CD4-positive, alpha-beta T cell (primary cell): Measurements from ENCODE around the gene GFM1. TPM values are rescaled to one million over a fixed set of nuclear protein-coding genes. Genes with fewer than 3 reads are reported as not detected.
A peak's percentile ranks its signal among the peaks of the same experiment; 100 is the strongest.

ENCODE experiments used
- ATAC-seq: fragments of 200-7000 bp; cut with Tn5 transposase; one replicate; pipeline ENCODE4 v1.10.0; 2022; ENCODE audit warnings: mild to moderate bottlenecking; ENCODE audit not compliant: poor library complexity
- CTCF ChIA-PET: fragments of 350-600 bp; sonication (Branson Sonifier 250); formaldehyde crosslinking; loops from one replicate; lab custom pipeline; 2021; ENCODE audit warnings: antibody characterized with exemption, inconsistent platforms; lab: Charles Lee
- POLR2A ChIA-PET: fragments of 350-600 bp; sonication (Branson Sonifier 250); formaldehyde crosslinking; loops from one replicate; lab custom pipeline; 2021; ENCODE audit warnings: antibody characterized with exemption, inconsistent platforms; lab: Charles Lee
- DNase-seq, 14 experiments: peaks; one replicate each; pipeline ENCODE4 v3.0.0-alpha.2; 2013 to 2020; ENCODE audit warnings: mixed read lengths in 2 of 14
- H3K27ac ChIP-seq, 2 donors: one replicate each; pipeline versions ENCODE4 v1.5.1 to v1.7.0; 2013; ENCODE audit warnings: low read length in 2 of 2, low read depth in 1 of 2, mild to moderate bottlenecking in 1 of 2
- H3K27me3 ChIP-seq, 2 experiments: 1 replicate in 1 of 2; 2 replicates in 1 of 2; pipeline versions ENCODE4 v1.6.1 to v1.7.0; 2013; ENCODE audit warnings: low read length in 2 of 2, control low read depth in 1 of 2, mild to moderate bottlenecking in 1 of 2, moderate library complexity in 1 of 2; ENCODE audit not compliant: insufficient read depth in 2 of 2, control insufficient read depth in 1 of 2
- H3K36me3 ChIP-seq: one replicate; pipeline ENCODE4 v1.6.1; 2013; ENCODE audit warnings: low read length, control low read depth; ENCODE audit not compliant: insufficient read depth
- H3K4me1 ChIP-seq: one replicate; pipeline ENCODE4 v1.6.1; 2013; ENCODE audit warnings: low read length, control low read depth; ENCODE audit not compliant: insufficient read depth
- H3K4me3 ChIP-seq: one replicate; pipeline ENCODE4 v1.5.1; 2013; ENCODE audit warnings: mild to moderate bottlenecking, low read length, moderate library complexity
- H3K9me3 ChIP-seq, 2 experiments: 1 replicate in 1 of 2; 2 replicates in 1 of 2; pipeline versions ENCODE4 v1.6.1 to v1.7.0; 2013; ENCODE audit warnings: low read length in 2 of 2, mild to moderate bottlenecking in 2 of 2, control low read depth in 1 of 2, moderate library complexity in 1 of 2; ENCODE audit not compliant: control insufficient read depth in 1 of 2, insufficient read depth in 1 of 2
- H3K27ac Mint-ChIP-seq: one replicate; pipeline ENCODE4 v1.8.0; 2020; ENCODE audit warnings: mixed read lengths
- H3K27me3 Mint-ChIP-seq: one replicate; pipeline ENCODE4 v1.8.0; 2021; ENCODE audit warnings: mixed read lengths
- H3K36me3 Mint-ChIP-seq: one replicate; pipeline ENCODE4 v1.8.0; 2021; ENCODE audit warnings: low read depth, mixed read lengths
- H3K4me1 Mint-ChIP-seq: one replicate; pipeline ENCODE4 v1.8.0; 2021; ENCODE audit warnings: low read depth, mixed read lengths
- H3K4me3 Mint-ChIP-seq: one replicate; pipeline ENCODE4 v1.8.0; 2020; ENCODE audit warnings: mild to moderate bottlenecking, mixed read lengths
- H3K9me3 Mint-ChIP-seq: one replicate; pipeline ENCODE4 v1.8.0; 2020; ENCODE audit warnings: mixed read lengths
- CTCF ChIP-seq: fragments of 200-600 bp; IDR thresholded peaks from one replicate; pipeline ENCODE4 v1.8.0; 2022; ENCODE audit warnings: antibody characterized with exemption, mild to moderate bottlenecking
- intact Hi-C, 2 experiments: fragments of 100-400 bp; cut with DNase I in 1 of 2; cut with micrococcal nuclease in 1 of 2; formaldehyde crosslinking; loops; one replicate each; pipeline versions ENCODE4 v1.15.1 to v1.9.0; 2023 to 2025; cut with DNase I, micrococcal nuclease
- total RNA-seq, 174 experiments: library from RNA in 2 of 174; stranded (reverse) in 2 of 174; gene quantifications; one replicate each; pipeline ENCODE4 v1.2.3 and lab custom pipeline; 2021 to 2026

Gene GFM1
- total RNA-seq, 2 experiments from 2014 or later = 27.5 to 29.4 TPM

DNA sequence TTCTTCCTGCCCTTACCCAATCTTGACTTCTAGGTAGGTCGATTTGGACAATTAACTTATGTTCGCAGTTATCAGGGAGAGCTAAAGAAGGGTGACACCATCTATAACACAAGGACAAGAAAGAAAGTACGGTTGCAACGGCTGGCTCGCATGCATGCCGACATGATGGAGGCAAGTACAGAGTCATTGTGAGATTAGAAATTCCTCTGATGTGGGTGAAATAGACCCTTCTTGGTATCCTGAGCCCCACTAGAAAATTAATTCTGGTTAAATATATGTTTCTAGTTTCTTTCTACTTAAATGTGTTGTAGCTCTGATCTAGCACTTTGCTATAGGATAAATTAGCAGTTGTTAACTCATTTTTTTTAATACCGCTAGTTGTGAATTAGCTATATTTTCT, 14.6 kb downstream of the GFM1 start:
- POLR2A ChIA-PET = interaction anchor here (1.3 to 2.0 kb wide), 5 partner anchors 14 to 142 kb away, joined by 5 to 12 read pairs (median 8); partner anchors contain the start of genes GFM1, LXN and MFSD1
- Mint-ChIP-seq H3K9me3 (no peaks in the 10 kb centered on the region), H3K36me3 (peaks cover 90% of the 10 kb centered on the region)

DNA sequence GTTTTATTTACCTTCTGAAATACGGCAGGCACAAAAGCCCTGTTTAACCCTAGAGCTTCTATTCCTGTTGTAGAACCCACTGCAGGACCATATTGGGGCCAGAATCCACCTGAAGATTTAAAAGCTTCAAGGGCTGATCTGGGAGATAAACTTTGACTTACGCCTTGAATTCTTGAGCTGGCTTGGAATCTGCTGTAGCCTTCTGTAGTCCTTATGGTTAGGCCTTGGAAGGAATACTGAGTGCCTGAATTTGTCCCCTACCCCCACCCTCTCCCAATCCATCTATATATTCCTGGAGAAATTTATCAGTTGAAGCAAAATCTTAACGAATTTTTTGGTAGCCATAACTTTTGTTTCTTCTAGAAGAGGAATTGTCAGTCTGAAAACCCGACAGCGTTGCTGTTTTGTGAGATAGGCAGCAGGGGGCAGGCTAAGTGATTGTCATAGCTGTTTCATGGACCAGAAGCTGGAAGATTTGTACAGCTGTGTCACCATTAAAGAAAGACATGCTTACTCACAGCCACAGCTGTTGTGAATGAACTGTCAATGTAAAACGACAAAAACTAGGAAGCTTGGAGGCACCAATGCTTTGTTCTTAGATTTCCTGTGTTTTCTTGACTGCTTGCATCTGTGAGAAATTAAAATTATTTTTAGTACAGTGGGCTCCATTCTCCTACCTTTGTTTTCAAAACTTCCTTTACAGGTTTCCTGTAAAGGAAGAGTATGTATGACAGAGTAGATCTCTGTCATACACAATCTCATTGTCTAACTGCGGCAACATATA, 15.3 kb downstream of the GFM1 start:
- DNase-seq (peak; percentile 10 to 71 (median 35)), ATAC-seq (peak; percentile 88)
- intact Hi-C loops = loop anchor here (1.0 to 5.0 kb wide), 2 partner anchors 132 to 133 kb away; no protein-coding TSS in a partner anchor
- TF ChIP-seq CTCF = peak; percentile 73
- peaks cover 91% of the 10 kb centered on the region for H3K36me3 Mint-ChIP-seq
- Histone ChIP-seq H3K4me1 (no peaks in the 10 kb centered on the region), H3K36me3 (peaks cover 72% of the 10 kb centered on the region), H3K9me3 (no peaks in the 10 kb centered on the region), H3K27ac (no peak overlapping the region), H3K27me3 (no peaks in the 10 kb centered on the region), H3K4me3 (no peak overlapping the region)
- peaks cover 10% of the 10 kb centered on the region for H3K4me1 Mint-ChIP-seq
- no peak overlapping the region for H3K4me3 Mint-ChIP-seq
- no peaks in the 10 kb centered on the region for H3K27me3 Mint-ChIP-seq
- no peak overlapping the region for H3K27ac Mint-ChIP-seq
- CTCF ChIA-PET = interaction anchor here (0.6 to 3.5 kb wide), 13 partner anchors 10 to 142 kb away, joined by 3 to 38 read pairs (median 5); partner anchors contain the start of genes GFM1, LXN and MFSD1
- POLR2A ChIA-PET = interaction anchor here (0.5 to 2.0 kb wide), 6 partner anchors 13 to 142 kb away, joined by 3 to 12 read pairs (median 6); partner anchors contain the start of genes GFM1, LXN and MFSD1
- no peaks in the 10 kb centered on the region for H3K9me3 Mint-ChIP-seq

More for the DNA sequence above, 14.6 kb downstream of the GFM1 start:
- no peak for DNase-seq
- H3K36me3 ChIP-seq = peaks cover 71% of the 10 kb centered on the region
- H3K9me3 ChIP-seq = no peaks in the 10 kb centered on the region
- H3K4me1 ChIP-seq = no peaks in the 10 kb centered on the region
- H3K4me3 Mint-ChIP-seq = no peak overlapping the region
- no peaks in the 10 kb centered on the region for H3K27me3 Mint-ChIP-seq
- no peaks in the 10 kb centered on the region for H3K27me3 ChIP-seq
- H3K27ac Mint-ChIP-seq = no peak overlapping the region
- CTCF ChIA-PET = interaction anchor here (0.6 to 3.5 kb wide), 9 partner anchors 11 to 143 kb away, joined by 3 to 38 read pairs (median 5); partner anchors contain the start of genes GFM1 and MFSD1
- H3K4me3 ChIP-seq = no peak overlapping the region
- H3K27ac ChIP-seq = no peak overlapping the region
- TF ChIP-seq CTCF = no peak
- intact Hi-C loops = loop anchor here in 1 of 2 experiments (1.0 kb wide), 1 partner anchor 132 kb away; no protein-coding TSS in a partner anchor
- H3K4me1 Mint-ChIP-seq = peaks cover 6% of the 10 kb centered on the region
- ATAC-seq = no peak

DNA sequence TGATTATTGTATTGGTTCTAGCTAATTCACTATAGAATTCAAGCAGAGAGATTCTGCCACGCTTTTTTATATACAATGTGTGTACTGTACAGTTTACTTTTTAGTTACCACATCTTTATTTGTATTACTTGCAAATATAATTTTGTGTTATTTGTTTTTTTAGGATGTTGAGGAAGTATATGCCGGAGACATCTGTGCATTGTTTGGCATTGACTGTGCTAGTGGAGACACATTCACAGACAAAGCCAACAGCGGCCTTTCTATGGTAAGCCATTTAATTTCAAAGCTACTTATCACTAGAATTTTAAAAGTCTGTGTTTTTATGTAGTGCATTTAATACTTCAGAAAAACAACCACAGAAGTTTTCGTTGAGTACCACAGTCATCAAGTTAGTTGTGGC, 16.4 kb downstream of the GFM1 start:
- ATAC-seq = no peak
- Mint-ChIP-seq H3K27ac (no peak overlapping the region), H3K27me3 (no peaks in the 10 kb centered on the region), H3K9me3 (no peaks in the 10 kb centered on the region), H3K36me3 (peaks cover 93% of the 10 kb centered on the region), H3K4me1 (peaks cover 13% of the 10 kb centered on the region), H3K4me3 (no peak overlapping the region)
- no peak for DNase-seq
- ChIA-PET POLR2A (interaction anchor here (0.9 to 2.0 kb wide), 3 partner anchors 12 to 131 kb away, joined by 5 to 9 read pairs (median 5); partner anchors contain the start of genes GFM1 and LXN), CTCF (interaction anchor here (1.3 to 3.5 kb wide), 4 partner anchors 13 to 131 kb away, joined by 6 to 38 read pairs (median 11); partner anchors contain the start of gene GFM1)
- Histone ChIP-seq H3K36me3 (peaks cover 77% of the 10 kb centered on the region), H3K4me3 (no peak overlapping the region), H3K9me3 (no peaks in the 10 kb centered on the region), H3K4me1 (no peaks in the 10 kb centered on the region), H3K27me3 (no peaks in the 10 kb centered on the region), H3K27ac (no peak overlapping the region)
- intact Hi-C loops = loop anchor here in 1 of 2 experiments (5.0 kb wide), 1 partner anchor 132 kb away; no protein-coding TSS in a partner anchor
- TF ChIP-seq CTCF = no peak
